B cell (primary cell): Measurements from ENCODE around the gene LRCH1.

Experiments
- EZH2 ChIP-seq: IDR thresholded peaks from 2 replicates; pipeline ENCODE4 v1.6.1; 2012; ENCODE audit warnings: borderline replicate concordance, low read depth, mild to moderate bottlenecking, moderate library complexity, low read length; ENCODE audit not compliant: insufficient read depth, poor library complexity, severe bottlenecking
- TF ChIP-seq, protein P1 (sequence below): fragments of 200-600 bp; IDR thresholded peaks from one replicate; pipeline ENCODE4 v1.8.0; 2022; ENCODE audit warnings: antibody characterized with exemption, mild to moderate bottlenecking

DNA sequence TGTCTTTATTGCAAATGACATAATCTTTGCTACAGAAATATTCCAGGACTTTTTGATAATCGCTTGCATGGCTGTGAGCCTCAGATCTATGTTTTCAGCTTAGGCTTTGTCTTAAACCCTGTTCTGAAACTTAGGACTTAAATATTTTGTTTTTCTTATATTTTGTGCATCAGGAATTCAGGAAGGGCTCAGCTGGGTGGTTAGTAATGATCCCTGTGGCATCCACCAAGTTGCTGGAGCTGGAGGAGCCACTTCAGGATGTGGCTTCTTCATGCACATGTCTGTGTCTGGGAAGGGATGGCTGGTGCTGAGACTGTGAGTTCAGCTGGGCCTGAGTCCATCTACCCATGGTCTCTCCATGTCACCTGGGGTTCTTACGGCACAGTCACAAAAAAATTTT is 48.9 kb upstream of the LRCH1 start:
- TF ChIP-seq, protein P1, sequence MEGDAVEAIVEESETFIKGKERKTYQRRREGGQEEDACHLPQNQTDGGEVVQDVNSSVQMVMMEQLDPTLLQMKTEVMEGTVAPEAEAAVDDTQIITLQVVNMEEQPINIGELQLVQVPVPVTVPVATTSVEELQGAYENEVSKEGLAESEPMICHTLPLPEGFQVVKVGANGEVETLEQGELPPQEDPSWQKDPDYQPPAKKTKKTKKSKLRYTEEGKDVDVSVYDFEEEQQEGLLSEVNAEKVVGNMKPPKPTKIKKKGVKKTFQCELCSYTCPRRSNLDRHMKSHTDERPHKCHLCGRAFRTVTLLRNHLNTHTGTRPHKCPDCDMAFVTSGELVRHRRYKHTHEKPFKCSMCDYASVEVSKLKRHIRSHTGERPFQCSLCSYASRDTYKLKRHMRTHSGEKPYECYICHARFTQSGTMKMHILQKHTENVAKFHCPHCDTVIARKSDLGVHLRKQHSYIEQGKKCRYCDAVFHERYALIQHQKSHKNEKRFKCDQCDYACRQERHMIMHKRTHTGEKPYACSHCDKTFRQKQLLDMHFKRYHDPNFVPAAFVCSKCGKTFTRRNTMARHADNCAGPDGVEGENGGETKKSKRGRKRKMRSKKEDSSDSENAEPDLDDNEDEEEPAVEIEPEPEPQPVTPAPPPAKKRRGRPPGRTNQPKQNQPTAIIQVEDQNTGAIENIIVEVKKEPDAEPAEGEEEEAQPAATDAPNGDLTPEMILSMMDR: no peak
- TF ChIP-seq EZH2: no peak
